Measurements from ENCODE around the gene TMSB10.
A peak's percentile ranks its signal among the peaks of the same experiment; 100 is the strongest.

Gene TMSB10

DNA sequence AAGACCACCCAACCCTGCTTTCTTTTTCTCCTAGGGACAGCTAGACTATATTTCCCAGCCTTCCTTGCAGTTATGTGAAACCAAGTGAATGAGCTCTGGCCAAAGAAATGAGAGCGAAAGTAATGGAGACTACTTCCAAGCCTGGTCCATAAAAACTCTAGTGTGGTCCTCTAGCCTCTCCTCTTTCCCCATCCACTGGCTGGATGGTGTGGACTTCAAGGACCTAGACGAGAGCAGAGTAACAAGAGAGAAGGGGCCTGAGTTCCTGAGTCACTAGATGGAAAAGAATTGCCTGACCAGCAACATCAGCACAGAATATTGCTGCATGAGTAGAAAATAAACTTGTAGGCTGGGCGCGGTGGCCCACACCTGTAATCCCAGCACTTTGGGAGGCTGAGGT is 2.9 kb upstream of the TMSB10 start:
- H3K4me3 ChIP-seq (replicated peaks; ENCODE audit: low read depth, low read length): no peak overlapping the region
- DNase-seq (ENCODE audit: extremely low read depth, low read depth): no peak
- TF ChIP-seq, protein P1, sequence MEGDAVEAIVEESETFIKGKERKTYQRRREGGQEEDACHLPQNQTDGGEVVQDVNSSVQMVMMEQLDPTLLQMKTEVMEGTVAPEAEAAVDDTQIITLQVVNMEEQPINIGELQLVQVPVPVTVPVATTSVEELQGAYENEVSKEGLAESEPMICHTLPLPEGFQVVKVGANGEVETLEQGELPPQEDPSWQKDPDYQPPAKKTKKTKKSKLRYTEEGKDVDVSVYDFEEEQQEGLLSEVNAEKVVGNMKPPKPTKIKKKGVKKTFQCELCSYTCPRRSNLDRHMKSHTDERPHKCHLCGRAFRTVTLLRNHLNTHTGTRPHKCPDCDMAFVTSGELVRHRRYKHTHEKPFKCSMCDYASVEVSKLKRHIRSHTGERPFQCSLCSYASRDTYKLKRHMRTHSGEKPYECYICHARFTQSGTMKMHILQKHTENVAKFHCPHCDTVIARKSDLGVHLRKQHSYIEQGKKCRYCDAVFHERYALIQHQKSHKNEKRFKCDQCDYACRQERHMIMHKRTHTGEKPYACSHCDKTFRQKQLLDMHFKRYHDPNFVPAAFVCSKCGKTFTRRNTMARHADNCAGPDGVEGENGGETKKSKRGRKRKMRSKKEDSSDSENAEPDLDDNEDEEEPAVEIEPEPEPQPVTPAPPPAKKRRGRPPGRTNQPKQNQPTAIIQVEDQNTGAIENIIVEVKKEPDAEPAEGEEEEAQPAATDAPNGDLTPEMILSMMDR (IDR thresholded peaks at IDR 0.05; ENCODE audit: low read depth, low read length, missing control alignments): no peak

DNA sequence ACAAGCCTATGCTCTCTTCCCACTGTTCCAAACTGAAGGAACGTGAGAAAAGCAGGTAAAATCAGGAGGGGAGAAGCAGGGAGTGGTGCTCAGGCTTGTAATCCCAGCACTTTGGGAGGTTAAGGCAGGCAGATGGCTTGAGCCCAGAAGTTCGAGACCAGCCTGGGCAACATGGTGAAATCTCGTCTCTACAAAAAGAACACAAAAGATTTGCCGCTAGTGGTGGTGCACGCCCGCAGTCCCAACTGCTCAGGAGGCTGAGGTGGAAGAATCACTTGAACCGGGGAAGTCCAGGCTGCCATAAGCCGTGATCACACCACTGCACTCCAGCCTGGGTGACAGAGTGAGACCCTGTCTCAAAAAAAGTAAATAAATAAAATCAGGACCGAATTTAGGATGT is 1.3 kb upstream of the TMSB10 start:
- no peak for DNase-seq (ENCODE audit: extremely low read depth, low read depth)
- TF ChIP-seq, protein P1 (IDR thresholded peaks at IDR 0.05; ENCODE audit: low read depth, low read length, missing control alignments): no peak
- H3K4me3 ChIP-seq (replicated peaks; ENCODE audit: low read depth, low read length): no peak overlapping the region

DNA sequence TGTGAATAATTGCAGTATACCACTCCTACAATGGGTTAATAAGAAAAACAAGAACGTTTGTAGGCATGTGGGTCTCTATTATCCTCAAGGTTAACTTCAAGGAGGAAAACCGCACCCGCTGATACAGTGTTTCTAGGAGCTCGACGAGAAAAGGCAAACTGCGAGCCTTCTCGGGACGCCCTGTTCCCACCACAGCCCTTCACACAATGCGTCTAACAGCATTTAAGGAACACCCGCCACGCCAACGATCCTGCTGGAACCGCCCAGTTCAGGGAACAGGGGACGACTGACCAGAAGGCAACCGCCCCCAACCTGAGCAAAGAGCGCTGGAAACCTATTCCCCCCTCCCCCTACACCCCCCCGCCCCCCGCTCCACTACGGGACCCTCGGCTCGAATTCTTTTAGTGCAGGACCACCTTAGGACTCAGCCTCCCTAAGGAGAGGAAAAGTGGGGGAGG is 710 bp upstream of the TMSB10 start:
- no peak for DNase-seq (ENCODE audit: extremely low read depth, low read depth)
- H3K4me3 ChIP-seq (replicated peaks; ENCODE audit: low read depth, low read length): peak overlapping the region; percentile 71
- TF ChIP-seq, protein P1 (IDR thresholded peaks at IDR 0.05; ENCODE audit: low read depth, low read length, missing control alignments): no peak

DNA sequence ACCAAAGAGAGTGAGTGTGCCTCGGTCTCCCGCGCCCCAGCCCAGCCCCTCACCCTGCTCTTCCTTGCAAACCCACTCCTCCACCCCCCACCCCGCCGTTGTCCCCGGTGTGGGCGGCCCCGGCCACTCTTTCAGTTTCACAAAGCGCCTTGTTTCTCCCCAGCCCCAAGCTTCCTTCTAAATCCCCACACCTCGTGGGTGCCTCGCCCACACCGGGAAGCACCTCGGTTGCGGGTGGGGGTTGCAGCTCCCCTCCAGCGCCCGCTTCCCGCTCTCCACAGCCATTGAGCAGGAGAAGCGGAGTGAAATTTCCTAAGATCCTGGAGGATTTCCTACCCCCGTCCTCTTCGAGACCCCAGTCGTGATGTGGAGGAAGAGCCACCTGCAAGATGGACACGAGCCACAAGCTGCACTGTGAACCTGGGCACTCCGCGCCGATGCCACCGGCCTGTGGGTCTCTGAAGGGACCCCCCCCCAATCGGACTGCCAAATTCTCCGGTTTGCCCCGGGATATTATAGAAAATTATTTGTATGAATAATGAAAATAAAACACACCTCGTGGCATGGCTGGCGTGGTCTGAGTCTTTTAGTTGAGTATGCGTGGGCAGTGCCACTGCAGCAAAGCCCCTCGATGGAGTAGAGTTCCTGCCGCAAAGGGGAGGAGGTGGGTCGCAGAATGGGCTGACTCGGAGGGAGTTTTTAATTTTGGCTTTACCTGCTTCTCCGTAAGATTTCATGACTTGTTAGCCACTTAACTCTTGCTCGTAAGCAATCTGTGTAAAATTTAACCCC is 848 bp downstream of the TMSB10 start:
- no peak for DNase-seq (ENCODE audit: extremely low read depth, low read depth)
- peak overlapping the region; percentile 71 for H3K4me3 ChIP-seq (replicated peaks; ENCODE audit: low read depth, low read length)
- TF ChIP-seq, protein P1 (IDR thresholded peaks at IDR 0.05; ENCODE audit: low read depth, low read length, missing control alignments): no peak

DNA sequence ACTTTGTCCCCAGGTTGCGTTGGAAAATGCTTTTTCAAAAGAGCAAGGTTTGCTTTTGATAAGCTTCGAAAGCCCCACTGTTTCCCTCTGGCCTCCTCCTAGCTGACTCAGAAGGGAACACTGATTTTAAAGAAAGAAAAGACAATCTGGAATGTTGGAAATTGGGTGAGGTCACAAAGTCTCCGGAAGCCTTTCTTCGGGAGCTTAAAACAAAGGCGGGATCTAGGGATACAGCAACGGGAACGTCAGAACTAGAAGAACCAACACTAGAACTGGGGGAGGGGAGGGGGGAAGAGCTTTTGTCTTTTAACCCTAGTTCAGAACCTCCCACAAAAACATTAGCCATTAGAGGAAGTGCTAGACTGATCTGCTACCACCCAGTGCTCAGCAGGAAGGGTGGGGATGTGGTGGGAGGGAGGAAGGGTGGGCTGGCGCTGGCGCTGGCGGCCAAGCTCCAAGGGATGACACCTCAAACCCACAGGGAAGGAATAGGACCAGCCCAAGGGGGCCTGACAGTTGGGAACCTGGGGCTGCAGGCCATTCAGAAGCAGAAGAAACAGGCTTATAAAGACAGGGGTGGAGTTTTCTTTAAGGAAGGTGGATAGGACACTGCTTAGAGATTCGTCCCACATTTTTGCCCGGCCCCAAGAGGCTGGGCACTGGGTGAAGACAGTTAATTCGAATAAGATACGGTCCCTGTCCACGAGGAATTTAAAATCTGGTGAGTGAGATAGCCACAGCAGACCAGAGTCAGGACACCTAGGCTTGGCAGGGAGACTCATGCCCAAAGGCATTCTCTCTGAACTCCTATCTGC is 1.7 kb downstream of the TMSB10 start:
- H3K4me3 ChIP-seq (replicated peaks; ENCODE audit: low read depth, low read length): peak overlapping the region; percentile 71
- peak; percentile 69 for DNase-seq (ENCODE audit: extremely low read depth, low read depth)
- TF ChIP-seq, protein P1 (IDR thresholded peaks at IDR 0.05; ENCODE audit: low read depth, low read length, missing control alignments): no peak

DNA sequence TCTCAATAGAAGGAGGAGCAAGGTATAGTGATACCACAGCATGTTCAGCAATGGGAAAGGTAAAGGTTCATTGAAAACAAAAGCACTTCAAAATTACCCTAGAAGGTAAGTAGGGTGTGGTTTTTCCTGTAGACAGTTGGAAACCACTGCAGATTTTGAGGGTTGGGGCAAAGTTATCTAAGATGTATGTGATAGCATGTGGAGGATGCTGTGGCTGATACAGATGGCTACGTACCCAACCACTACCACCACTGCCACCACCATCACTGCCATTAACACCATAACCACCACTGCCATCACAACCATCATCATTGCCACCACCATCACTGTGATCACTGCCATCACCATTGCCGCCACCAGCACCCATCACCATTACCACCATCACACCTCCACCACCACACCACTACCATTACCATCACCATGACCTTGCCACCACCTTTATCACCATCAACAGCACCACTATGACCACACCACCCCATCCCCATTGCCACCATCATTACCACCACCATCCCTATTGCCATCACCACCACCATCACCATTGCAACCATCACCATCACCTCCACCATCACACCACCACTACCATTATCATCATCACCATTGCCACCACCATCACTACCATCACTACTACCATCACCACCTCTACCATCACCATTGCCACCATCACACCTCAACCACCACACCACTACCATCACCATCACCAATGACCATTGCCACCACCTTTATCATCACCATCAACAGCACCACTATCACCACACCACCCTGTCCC is 3.7 kb downstream of the TMSB10 start:
- no peak overlapping the region for H3K4me3 ChIP-seq (replicated peaks; ENCODE audit: low read depth, low read length)
- DNase-seq (ENCODE audit: extremely low read depth, low read depth): no peak
- TF ChIP-seq, protein P1 (IDR thresholded peaks at IDR 0.05; ENCODE audit: low read depth, low read length, missing control alignments): no peak

Measured in HFF-Myc (cell line).